Lung (tissue), 12 donors: ENCODE data around the gene ABCC9. TPM values are rescaled to one million over a fixed set of nuclear protein-coding genes. Genes with fewer than 3 reads are reported as not detected.
"Not testable (repeated sequence)": the region's sequence is repeated elsewhere in the genome, so short reads cannot be mapped to it uniquely, and the experiment has no call there.

Source experiments
- ATAC-seq: fragments of 200-7000 bp; cut with Tn5 transposase; one replicate; pipeline ENCODE4 v1.9.1; 2020; ENCODE audit warnings: moderate number of reproducible peaks; ENCODE audit not compliant: insufficient read depth, low FRiP score
- DNase-seq, 3 donors: peaks; one replicate each; pipeline ENCODE4 v3.0.0-alpha.2; 2013 to 2017
- H3K27ac ChIP-seq, 2 donors: one replicate each; pipeline ENCODE4 v1.5.1; 2013; ENCODE audit warnings: mild to moderate bottlenecking in 2 of 2, moderate library complexity in 2 of 2, control low read depth in 1 of 2, inconsistent platforms in 1 of 2, low read depth in 1 of 2, low read length in 1 of 2
- H3K27me3 ChIP-seq, 3 donors: one replicate each; pipeline ENCODE4 v1.5.1; 2013; ENCODE audit warnings: low read length in 2 of 3; ENCODE audit not compliant: control insufficient read depth in 3 of 3, insufficient read depth in 3 of 3
- H3K36me3 ChIP-seq, 4 donors: one replicate each; pipeline ENCODE4 v1.5.1; 2013; ENCODE audit warnings: low read length in 4 of 4, mild to moderate bottlenecking in 1 of 4, moderate library complexity in 1 of 4; ENCODE audit not compliant: control insufficient read depth in 4 of 4, insufficient read depth in 4 of 4
- H3K4me1 ChIP-seq, 5 donors: one replicate each; pipeline ENCODE4 v1.5.1; 2013; ENCODE audit warnings: low read length in 5 of 5, mild to moderate bottlenecking in 2 of 5, moderate library complexity in 1 of 5; ENCODE audit not compliant: control insufficient read depth in 5 of 5, insufficient read depth in 5 of 5
- H3K4me3 ChIP-seq: one replicate; pipeline ENCODE4 v1.5.1; 2013; ENCODE audit warnings: mild to moderate bottlenecking, control low read depth, moderate library complexity
- H3K9ac ChIP-seq, 2 donors: one replicate each; pipeline ENCODE4 v1.5.1; 2013; ENCODE audit warnings: low read length in 2 of 2, control low read depth in 1 of 2; ENCODE audit not compliant: insufficient read depth in 1 of 2
- H3K9me3 ChIP-seq, 4 donors: one replicate each; pipeline ENCODE4 v1.5.1; 2013; ENCODE audit warnings: low read length in 3 of 4, mild to moderate bottlenecking in 1 of 4, moderate library complexity in 1 of 4; ENCODE audit not compliant: control insufficient read depth in 4 of 4, insufficient read depth in 3 of 4
- WGBS, 2 donors: extraction: QIAGEN DNeasy Blood & Tissue Kit; methylation state at CpG; one replicate each; pipeline ENCODE4 v1.1.7; 2013; 5-methylcytosine and 5-hydroxymethylcytosine counted together
- polyA plus RNA-seq, 2 donors: library from polyadenylated mRNA; stranded (reverse); fragments of 200-250 nt; gene quantifications; one replicate each; pipeline ENCODE4 v1.2.1, GENCODE V29; 2013
- total RNA-seq, 2 donors: library from RNA; depleted of rRNA in 1 of 2; stranded (reverse); fragments of >200 nt in 1 of 2; gene quantifications; one replicate each; pipeline ENCODE4 v1.2.1, GENCODE V29; 2014 to 2021
- TF ChIP-seq, protein P1 (sequence below): IDR thresholded peaks from 2 replicates; pipeline ENCODE4 v1.5.1; 2012; ENCODE audit warnings: mild to moderate bottlenecking; ENCODE audit errors: control extremely low read depth, extremely low read depth
- donor health status: control.
- donor health status: control.
- donor health status: Bipolar disorder and iron deficiency.
- donor health status: healthy.
- donor health status: DM: yes; HTN: yes; CAD: no.

ABCC9 gene
- total and polyA plus RNA-seq, 4 donors: 2.5 to 33.4 (median 7.7) TPM

DNA sequence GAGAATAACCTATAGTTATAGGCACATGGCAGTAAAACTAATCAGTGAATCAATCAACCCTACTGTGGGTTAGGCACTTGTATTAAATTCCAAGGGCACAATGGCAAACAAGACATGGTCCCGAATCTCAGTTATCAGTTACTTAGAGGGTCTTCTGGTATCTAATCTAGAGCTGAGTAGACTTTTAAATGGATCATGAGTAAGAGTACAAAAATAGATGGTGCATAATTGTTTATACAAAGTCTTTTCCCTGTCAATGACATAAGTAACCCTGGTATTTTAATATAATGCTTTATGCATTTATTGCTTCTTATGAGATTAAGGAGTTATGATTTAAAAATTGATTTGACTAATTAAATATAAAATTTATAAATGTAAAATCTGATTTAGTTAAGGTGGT lies 143.7 kb downstream of the ABCC9 start:
- ATAC-seq (no peak), DNase-seq (no peak)
- Histone ChIP-seq H3K9ac (no peak overlapping the region), H3K9me3 (no peaks in the 10 kb centered on the region), H3K27ac (peak overlapping the region in 1 of 2 donors; percentile 21), H3K27me3 (no peaks in the 10 kb centered on the region), H3K36me3 (no peaks in the 10 kb centered on the region), H3K4me3 (no peak overlapping the region), H3K4me1 (no peaks in the 10 kb centered on the region)
- WGBS, 2 donors: 84 to 86% methylated on average over 1 of the region's 1 CpG
- TF ChIP-seq, protein P1, sequence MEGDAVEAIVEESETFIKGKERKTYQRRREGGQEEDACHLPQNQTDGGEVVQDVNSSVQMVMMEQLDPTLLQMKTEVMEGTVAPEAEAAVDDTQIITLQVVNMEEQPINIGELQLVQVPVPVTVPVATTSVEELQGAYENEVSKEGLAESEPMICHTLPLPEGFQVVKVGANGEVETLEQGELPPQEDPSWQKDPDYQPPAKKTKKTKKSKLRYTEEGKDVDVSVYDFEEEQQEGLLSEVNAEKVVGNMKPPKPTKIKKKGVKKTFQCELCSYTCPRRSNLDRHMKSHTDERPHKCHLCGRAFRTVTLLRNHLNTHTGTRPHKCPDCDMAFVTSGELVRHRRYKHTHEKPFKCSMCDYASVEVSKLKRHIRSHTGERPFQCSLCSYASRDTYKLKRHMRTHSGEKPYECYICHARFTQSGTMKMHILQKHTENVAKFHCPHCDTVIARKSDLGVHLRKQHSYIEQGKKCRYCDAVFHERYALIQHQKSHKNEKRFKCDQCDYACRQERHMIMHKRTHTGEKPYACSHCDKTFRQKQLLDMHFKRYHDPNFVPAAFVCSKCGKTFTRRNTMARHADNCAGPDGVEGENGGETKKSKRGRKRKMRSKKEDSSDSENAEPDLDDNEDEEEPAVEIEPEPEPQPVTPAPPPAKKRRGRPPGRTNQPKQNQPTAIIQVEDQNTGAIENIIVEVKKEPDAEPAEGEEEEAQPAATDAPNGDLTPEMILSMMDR: no peak

DNA sequence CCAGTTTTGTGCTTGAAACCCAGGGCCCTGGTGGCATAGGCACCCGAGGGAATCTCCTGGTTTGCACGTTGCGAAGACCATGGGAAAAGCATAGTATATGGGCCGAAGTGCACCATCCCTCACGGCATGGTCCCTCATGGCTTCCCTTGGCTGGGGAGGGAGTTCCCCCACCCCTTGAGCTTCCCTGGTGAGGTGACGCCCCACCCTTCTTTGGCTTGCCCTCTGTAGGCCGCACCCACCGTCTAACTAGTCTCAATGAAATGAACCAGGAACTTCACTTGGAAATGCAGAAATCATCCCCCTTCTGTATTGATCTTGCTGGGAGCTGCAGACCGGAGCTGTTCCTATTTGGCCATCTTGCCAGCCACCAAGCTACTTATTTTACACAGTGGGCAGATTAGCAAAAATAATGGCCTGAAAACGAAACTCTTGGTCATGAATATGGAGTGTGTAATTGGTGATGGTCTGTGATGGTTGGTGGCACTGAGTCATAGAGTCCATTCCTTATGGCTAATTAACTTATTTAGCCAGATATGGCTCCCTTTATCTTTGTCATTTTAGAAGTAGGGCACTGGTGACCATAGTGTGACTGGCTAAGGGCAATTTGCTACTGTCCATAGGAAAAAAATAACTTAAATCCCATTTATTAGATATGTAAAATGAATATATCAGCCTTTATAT lies 145.4 kb downstream of the ABCC9 start:
- H3K27ac ChIP-seq: no peak overlapping the region
- no peaks in the 10 kb centered on the region for H3K9me3 ChIP-seq
- ATAC-seq: no peak
- TF ChIP-seq, protein P1: no peak
- H3K36me3 ChIP-seq: no peaks in the 10 kb centered on the region
- no peak overlapping the region for H3K4me3 ChIP-seq
- no peak for DNase-seq
- H3K9ac ChIP-seq: no peak overlapping the region
- 90 to 93% methylated on average over 10 of the region's 10 CpGs for WGBS, 2 donors
- H3K27me3 ChIP-seq: no peaks in the 10 kb centered on the region
- H3K4me1 ChIP-seq: no peaks in the 10 kb centered on the region

DNA sequence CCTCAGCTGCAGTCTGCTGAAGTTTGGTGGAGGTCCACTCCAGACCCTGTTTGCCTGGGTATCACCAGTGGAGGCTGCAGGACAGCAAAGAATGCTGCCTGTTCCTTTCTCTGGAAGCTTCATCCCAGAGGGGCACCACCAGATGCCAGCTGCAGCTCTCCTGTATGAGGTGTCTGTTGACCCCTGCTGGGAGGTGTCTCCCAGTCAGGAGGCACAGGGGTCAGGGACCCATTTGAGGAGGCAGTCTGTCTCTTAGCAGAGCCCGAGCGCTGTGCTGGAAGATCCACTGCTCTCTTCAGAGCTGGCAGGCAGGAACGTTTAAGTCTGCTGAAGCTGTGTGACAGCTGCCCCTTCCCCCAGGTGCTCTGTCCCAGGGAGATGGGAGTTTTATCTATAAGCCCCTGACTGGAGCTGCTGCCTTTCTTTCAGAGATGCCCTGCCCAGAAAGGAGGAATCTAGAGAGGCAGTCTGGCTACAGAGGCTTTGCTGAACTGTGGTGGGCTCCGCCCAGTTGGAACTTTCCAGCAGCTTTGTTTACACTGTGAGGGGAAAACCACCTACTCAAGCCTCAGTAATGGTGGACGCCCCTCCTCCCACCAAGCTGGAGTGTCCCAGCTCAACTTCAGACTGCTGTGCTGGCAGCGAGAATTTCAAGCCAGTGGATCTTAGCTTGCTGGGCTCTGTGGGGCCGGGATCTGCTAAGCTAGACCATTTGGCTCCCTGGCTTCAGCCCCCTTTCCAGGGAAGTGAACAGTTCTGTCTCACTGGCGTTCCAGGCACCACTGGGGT lies 146.2 kb downstream of the ABCC9 start:
- H3K27me3 ChIP-seq, H3K9me3 ChIP-seq, H3K27ac ChIP-seq, H3K9ac ChIP-seq, H3K4me3 ChIP-seq, ATAC-seq, H3K36me3 ChIP-seq, H3K4me1 ChIP-seq: not testable (repeated sequence)
- peak in 1 of 3 donors; percentile 14 for DNase-seq
- WGBS, 2 donors: 69 to 84% methylated on average over 8 of the region's 8 CpGs

DNA sequence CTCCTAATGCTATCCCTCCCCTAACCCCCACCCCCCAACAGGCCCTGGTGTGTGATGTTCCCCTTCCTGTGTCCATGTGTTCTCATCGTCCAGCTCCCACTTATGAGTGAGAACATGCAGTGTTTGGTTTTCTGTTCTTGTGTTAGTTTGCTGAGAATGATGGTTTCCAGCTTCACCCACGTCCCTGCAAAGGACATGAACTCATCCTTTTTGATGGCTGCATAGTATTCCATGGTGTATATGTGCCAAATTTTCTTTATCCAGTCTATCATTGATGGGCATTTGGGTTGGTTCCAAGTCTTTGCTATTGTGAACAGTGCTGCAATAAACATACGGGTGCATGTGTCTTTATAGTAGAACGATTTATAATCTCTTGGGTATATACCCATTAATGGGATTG lies 151.5 kb downstream of the ABCC9 start:
- H3K9me3 ChIP-seq, H3K27ac ChIP-seq, H3K27me3 ChIP-seq, ATAC-seq, H3K36me3 ChIP-seq, H3K4me3 ChIP-seq, DNase-seq, H3K9ac ChIP-seq: not testable (repeated sequence)
- WGBS, 2 donors: 84 to 87% methylated on average over 4 of the region's 4 CpGs
- peaks cover 0 to 23% (median 6%) of the 10 kb centered on the region in 5 donors for H3K4me1 ChIP-seq
